Uterus (tissue), 2 donors: ENCODE results near the gene PEMT.

Experiments
- POLR2A ChIP-seq, 2 donors: fragments of 450-650 bp; IDR thresholded peaks; one replicate each; pipeline ENCODE4 v1.6.1; 2016; ENCODE audit warnings: antibody characterized with exemption in 2 of 2, mild to moderate bottlenecking in 1 of 2, moderate library complexity in 1 of 2
- TF ChIP-seq, protein P1 (sequence below), 4 experiments: fragments of 200-600 bp in 2 of 4; fragments of 450-650 bp in 2 of 4; sonication (generic) in 2 of 4; IDR thresholded peaks; one replicate each; pipeline ENCODE4 v1.5.1; 2016 to 2019; ENCODE audit warnings: antibody characterized with exemption in 4 of 4, mild to moderate bottlenecking in 2 of 4, moderate library complexity in 1 of 4

GRCh38 chr17:17555906-17556305 lies 35.6 kb downstream of the PEMT start:
- TF ChIP-seq, protein P1, sequence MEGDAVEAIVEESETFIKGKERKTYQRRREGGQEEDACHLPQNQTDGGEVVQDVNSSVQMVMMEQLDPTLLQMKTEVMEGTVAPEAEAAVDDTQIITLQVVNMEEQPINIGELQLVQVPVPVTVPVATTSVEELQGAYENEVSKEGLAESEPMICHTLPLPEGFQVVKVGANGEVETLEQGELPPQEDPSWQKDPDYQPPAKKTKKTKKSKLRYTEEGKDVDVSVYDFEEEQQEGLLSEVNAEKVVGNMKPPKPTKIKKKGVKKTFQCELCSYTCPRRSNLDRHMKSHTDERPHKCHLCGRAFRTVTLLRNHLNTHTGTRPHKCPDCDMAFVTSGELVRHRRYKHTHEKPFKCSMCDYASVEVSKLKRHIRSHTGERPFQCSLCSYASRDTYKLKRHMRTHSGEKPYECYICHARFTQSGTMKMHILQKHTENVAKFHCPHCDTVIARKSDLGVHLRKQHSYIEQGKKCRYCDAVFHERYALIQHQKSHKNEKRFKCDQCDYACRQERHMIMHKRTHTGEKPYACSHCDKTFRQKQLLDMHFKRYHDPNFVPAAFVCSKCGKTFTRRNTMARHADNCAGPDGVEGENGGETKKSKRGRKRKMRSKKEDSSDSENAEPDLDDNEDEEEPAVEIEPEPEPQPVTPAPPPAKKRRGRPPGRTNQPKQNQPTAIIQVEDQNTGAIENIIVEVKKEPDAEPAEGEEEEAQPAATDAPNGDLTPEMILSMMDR (IDR thresholded peaks at IDR 0.05), result no peak
- no peak for TF ChIP-seq POLR2A (IDR thresholded peaks at IDR 0.05)
